ENCODE results near the gene TMEM117.

DNA sequence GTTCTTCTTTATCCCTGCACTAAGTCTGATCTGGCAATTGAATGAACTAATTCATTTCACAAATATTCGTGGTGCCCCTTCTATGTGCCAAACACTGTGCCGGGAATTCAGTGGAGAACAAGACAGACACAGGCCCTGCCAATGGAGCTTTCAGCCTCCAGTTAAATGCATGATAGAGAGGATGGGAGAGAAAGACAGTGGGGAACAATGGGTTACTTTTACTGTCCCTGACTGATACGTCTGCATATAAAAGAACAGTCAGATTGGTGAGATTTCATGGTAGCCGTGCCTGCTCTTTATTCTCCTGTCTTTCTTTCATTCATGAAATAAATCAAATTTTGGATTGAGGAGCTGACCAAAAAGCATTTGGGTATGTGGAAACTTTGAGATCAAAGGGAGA is 78.5 kb downstream of the TMEM117 start:
- TF ChIP-seq, protein P1, sequence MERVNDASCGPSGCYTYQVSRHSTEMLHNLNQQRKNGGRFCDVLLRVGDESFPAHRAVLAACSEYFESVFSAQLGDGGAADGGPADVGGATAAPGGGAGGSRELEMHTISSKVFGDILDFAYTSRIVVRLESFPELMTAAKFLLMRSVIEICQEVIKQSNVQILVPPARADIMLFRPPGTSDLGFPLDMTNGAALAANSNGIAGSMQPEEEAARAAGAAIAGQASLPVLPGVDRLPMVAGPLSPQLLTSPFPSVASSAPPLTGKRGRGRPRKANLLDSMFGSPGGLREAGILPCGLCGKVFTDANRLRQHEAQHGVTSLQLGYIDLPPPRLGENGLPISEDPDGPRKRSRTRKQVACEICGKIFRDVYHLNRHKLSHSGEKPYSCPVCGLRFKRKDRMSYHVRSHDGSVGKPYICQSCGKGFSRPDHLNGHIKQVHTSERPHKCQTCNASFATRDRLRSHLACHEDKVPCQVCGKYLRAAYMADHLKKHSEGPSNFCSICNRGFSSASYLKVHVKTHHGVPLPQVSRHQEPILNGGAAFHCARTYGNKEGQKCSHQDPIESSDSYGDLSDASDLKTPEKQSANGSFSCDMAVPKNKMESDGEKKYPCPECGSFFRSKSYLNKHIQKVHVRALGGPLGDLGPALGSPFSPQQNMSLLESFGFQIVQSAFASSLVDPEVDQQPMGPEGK (CRISPR knock-in tag; IDR thresholded peaks at IDR 0.05; ENCODE audit: borderline replicate concordance): no peak
- TF ChIP-seq ISL1 (CRISPR knock-in tag; IDR thresholded peaks at IDR 0.05) (no peak), ZFP30 (CRISPR knock-in tag; IDR thresholded peaks at IDR 0.05) (no peak)

Data from SK-N-SH treated with all-trans-retinoic acid at 6 μM for 48 hours (cell line).